Hepatocyte (in vitro differentiated cells): Measurements from ENCODE around the gene SLC16A5. TPM values are rescaled to one million over a fixed set of nuclear protein-coding genes. Genes with fewer than 3 reads are reported as not detected.
A peak's percentile ranks its signal among the peaks of the same experiment; 100 is the strongest.

ENCODE experiments used
- DNase-seq: peaks from one replicate; pipeline ENCODE4 v3.0.0-alpha.2; 2016; ENCODE audit warnings: low spot score
- H2AFZ ChIP-seq: fragments of 200-600 bp; sonication (generic); 2 replicates; pipeline ENCODE4 v1.6.0; 2016; ENCODE audit warnings: antibody characterized with exemption, mild to moderate bottlenecking
- H3K27ac ChIP-seq: fragments of 200-600 bp; sonication (generic); 2 replicates; pipeline ENCODE4 v1.5.1; 2016; ENCODE audit warnings: mild to moderate bottlenecking
- H3K27me3 ChIP-seq: fragments of 200-600 bp; sonication (generic); 2 replicates; pipeline ENCODE4 v1.6.1; 2016
- H3K36me3 ChIP-seq: fragments of 200-600 bp; sonication (generic); replicated peaks from 2 replicates; pipeline ENCODE4 v1.5.1; 2016; ENCODE audit warnings: low read depth; ENCODE audit not compliant: insufficient read depth
- H3K4me1 ChIP-seq: fragments of 200-600 bp; sonication (generic); 2 replicates; pipeline ENCODE4 v1.5.1; 2016; ENCODE audit warnings: mild to moderate bottlenecking, moderate library complexity; ENCODE audit not compliant: insufficient read depth
- H3K4me2 ChIP-seq: fragments of 200-600 bp; sonication (generic); 2 replicates; pipeline ENCODE4 v1.6.0; 2016
- H3K4me3 ChIP-seq: fragments of 200-600 bp; sonication (generic); 2 replicates; pipeline ENCODE4 v1.5.1; 2016; ENCODE audit warnings: mild to moderate bottlenecking
- H3K79me2 ChIP-seq: fragments of 200-600 bp; sonication (generic); 2 replicates; pipeline ENCODE4 v1.6.0; 2017; ENCODE audit warnings: mild to moderate bottlenecking
- H3K9me2 ChIP-seq: fragments of 200-600 bp; sonication (generic); replicated peaks from 2 replicates; pipeline ENCODE4 v1.6.0; 2017; ENCODE audit warnings: mild to moderate bottlenecking; ENCODE audit not compliant: insufficient read depth
- H3K9me3 ChIP-seq: fragments of 200-600 bp; sonication (generic); 2 replicates; pipeline ENCODE4 v1.5.1; 2016; ENCODE audit warnings: low read depth, mild to moderate bottlenecking
- H4K20me1 ChIP-seq: fragments of 200-600 bp; sonication (generic); 2 replicates; pipeline ENCODE4 v1.6.0; 2016; ENCODE audit warnings: mild to moderate bottlenecking; ENCODE audit not compliant: insufficient read depth, poor library complexity, severe bottlenecking
- EZH2 ChIP-seq: fragments of 200-600 bp; sonication (generic); IDR thresholded peaks from 2 replicates; pipeline ENCODE4 v1.6.1; 2016; ENCODE audit warnings: antibody characterized with exemption, mild to moderate bottlenecking, borderline replicate concordance
- EZH2phosphoT487 ChIP-seq: fragments of 200-600 bp; sonication (generic); IDR thresholded peaks from one replicate; pipeline ENCODE4 v1.6.1; 2018; ENCODE audit warnings: antibody characterized with exemption, mild to moderate bottlenecking, low read depth, moderate library complexity; ENCODE audit not compliant: unreplicated experiment, severe bottlenecking
- WGBS: methylation state at CpG from one replicate; pipeline ENCODE4 v1.1.6; 2016; ENCODE audit warnings: low lambda C conversion rate; ENCODE audit errors: missing lambda C conversion rate; 5-methylcytosine and 5-hydroxymethylcytosine counted together
- polyA plus RNA-seq: library from polyadenylated mRNA; unstranded; fragments of >200 nt; fragmentation: Nextera tagmentation; extraction: Ambion mirVana; gene quantifications from 2 replicates; pipeline ENCODE4 v1.2.1, GENCODE V29; 2016
- total RNA-seq: library from RNA; depleted of rRNA; stranded (reverse); fragments of >200 nt; gene quantifications from 2 replicates; pipeline ENCODE4 v1.2.3, GENCODE V29; 2014
- TF ChIP-seq, protein P1 (sequence below): fragments of 200-600 bp; sonication (generic); IDR thresholded peaks from 2 replicates; pipeline ENCODE4 v1.5.1; 2016; ENCODE audit warnings: antibody characterized with exemption, mild to moderate bottlenecking; ENCODE audit not compliant: poor library complexity

SLC16A5 gene
- total and polyA plus RNA-seq, 2 experiments from 2014 or later = 11.9 to 12.8 TPM

DNA sequence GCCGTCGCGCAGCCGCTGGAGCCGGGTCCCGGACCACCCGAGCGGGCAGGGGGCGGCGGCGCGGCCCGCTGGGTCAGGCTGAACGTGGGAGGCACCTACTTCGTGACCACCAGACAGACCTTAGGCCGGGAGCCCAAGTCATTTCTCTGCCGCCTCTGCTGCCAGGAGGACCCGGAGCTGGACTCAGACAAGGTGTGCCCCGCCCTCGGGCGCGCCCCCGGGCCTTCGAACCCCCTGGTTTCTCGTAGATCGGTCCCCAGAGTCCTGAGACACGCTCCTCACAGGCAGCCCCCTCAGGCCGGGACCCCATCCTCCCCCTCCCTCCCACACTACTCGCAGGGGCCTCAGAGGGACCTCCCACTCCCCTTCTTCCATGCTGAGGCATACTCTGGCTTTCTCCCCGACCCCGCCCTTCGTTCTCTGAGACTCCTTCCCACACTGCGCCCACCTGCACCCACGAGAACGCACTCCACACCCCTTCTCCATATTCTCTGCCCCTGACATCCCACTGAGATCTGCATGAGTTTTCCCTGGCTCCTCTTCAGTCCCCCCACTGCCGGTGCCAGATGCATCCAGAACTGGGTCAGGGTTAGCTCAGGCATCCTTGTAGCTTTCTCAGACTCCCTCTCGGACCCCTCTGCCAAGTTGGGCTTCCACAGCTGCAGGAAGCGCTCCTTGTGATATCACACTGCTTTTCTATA lies 40.2 kb upstream of the SLC16A5 start:
- peak overlapping the region; percentile 73 for H3K27ac ChIP-seq
- TF ChIP-seq EZH2 (no peak), EZH2phosphoT487 (no peak)
- TF ChIP-seq, protein P1, sequence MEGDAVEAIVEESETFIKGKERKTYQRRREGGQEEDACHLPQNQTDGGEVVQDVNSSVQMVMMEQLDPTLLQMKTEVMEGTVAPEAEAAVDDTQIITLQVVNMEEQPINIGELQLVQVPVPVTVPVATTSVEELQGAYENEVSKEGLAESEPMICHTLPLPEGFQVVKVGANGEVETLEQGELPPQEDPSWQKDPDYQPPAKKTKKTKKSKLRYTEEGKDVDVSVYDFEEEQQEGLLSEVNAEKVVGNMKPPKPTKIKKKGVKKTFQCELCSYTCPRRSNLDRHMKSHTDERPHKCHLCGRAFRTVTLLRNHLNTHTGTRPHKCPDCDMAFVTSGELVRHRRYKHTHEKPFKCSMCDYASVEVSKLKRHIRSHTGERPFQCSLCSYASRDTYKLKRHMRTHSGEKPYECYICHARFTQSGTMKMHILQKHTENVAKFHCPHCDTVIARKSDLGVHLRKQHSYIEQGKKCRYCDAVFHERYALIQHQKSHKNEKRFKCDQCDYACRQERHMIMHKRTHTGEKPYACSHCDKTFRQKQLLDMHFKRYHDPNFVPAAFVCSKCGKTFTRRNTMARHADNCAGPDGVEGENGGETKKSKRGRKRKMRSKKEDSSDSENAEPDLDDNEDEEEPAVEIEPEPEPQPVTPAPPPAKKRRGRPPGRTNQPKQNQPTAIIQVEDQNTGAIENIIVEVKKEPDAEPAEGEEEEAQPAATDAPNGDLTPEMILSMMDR = no peak
- 3% methylated on average over 18 of the region's 38 CpGs for WGBS
- peak overlapping the region; percentile 42 for H2AFZ ChIP-seq
- peak overlapping the region; percentile 90 for H3K4me2 ChIP-seq
- H3K79me2 ChIP-seq = peaks cover 60% of the 10 kb centered on the region
- H3K9me3 ChIP-seq = no peaks in the 10 kb centered on the region
- no peaks in the 10 kb centered on the region for H3K9me2 ChIP-seq
- peak; percentile 50 for DNase-seq
- H3K4me3 ChIP-seq = peak overlapping the region; percentile 82
- peaks cover 10% of the 10 kb centered on the region for H3K4me1 ChIP-seq
- no peaks in the 10 kb centered on the region for H4K20me1 ChIP-seq
- no peaks in the 10 kb centered on the region for H3K27me3 ChIP-seq
- no peaks in the 10 kb centered on the region for H3K36me3 ChIP-seq

DNA sequence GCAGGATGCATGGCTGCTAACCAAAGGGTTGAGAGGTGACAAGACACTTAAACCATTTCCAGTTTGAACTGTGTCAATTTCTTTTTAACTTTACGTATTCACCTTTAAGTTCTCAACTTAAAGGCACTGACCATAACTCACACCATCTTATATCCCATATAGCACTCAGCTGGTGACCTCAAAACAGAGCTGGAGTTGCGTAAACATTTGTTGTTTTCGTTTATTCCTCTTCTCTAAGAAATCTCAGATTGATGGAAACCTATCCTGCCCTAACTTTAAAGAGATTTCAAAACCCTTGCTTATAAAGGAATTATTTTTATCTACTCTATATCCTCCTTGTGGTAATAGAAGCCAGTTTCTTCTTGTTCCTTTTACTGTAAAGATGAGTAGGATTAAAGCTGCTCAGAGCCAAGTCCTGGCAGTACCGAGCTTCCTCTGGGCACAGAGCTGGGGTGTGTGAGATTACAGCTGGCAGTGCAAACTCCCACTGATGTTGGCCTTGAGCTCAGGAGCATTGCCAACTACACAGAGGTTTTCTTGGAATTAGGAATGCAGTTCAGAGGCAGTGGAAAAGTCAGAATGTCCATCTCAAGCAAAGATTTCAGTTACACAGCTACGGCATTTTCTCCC lies 39.4 kb upstream of the SLC16A5 start:
- Histone ChIP-seq H3K4me3 (no peak overlapping the region), H3K4me2 (peak overlapping the region; percentile 90), H4K20me1 (no peaks in the 10 kb centered on the region), H3K9me3 (no peaks in the 10 kb centered on the region), H3K36me3 (no peaks in the 10 kb centered on the region), H3K9me2 (no peaks in the 10 kb centered on the region), H3K27ac (peak overlapping the region; percentile 73), H3K79me2 (peaks cover 52% of the 10 kb centered on the region), H3K4me1 (peaks cover 10% of the 10 kb centered on the region), H3K27me3 (no peaks in the 10 kb centered on the region), H2AFZ (no peak overlapping the region)
- no peak for DNase-seq
- WGBS = 55% methylated on average over 5 of the region's 5 CpGs
- TF ChIP-seq EZH2phosphoT487 = no peak
- TF ChIP-seq EZH2 = no peak
- TF ChIP-seq, protein P1 = no peak

DNA sequence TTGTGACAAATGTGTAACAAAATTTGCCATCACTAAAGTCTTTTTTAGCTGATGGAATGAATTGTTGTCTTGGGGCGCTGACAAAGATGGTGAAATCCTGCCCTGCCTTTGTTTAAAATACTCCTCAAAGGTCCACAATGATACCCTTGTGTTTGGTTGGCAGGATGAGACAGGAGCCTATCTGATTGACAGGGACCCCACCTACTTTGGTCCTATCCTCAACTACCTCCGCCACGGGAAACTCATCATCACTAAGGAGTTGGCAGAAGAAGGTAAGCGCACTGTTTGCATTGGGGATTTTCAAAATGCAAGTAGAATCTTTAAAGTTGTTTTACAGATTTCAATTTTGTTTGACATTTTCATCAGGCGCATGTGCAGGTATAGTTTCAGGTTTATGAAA lies 38.7 kb upstream of the SLC16A5 start:
- Histone ChIP-seq H3K79me2 (peaks cover 50% of the 10 kb centered on the region), H2AFZ (no peak overlapping the region), H3K4me3 (no peak overlapping the region), H3K9me2 (no peaks in the 10 kb centered on the region), H3K27ac (peak overlapping the region; percentile 6), H3K4me1 (peaks cover 10% of the 10 kb centered on the region), H3K9me3 (no peaks in the 10 kb centered on the region), H3K27me3 (no peaks in the 10 kb centered on the region), H3K36me3 (no peaks in the 10 kb centered on the region), H3K4me2 (peak overlapping the region; percentile 90), H4K20me1 (no peaks in the 10 kb centered on the region)
- TF ChIP-seq, protein P1 = no peak
- TF ChIP-seq EZH2phosphoT487 = no peak
- TF ChIP-seq EZH2 = no peak
- no peak for DNase-seq
- 87% methylated on average over 5 of the region's 5 CpGs for WGBS
